22Rv1 (cell line): ENCODE data around the gene SCYL3.

Source experiments
- CTCF ChIP-seq: fragments of 450-650 bp; IDR thresholded peaks from 2 replicates; pipeline ENCODE4 v1.5.1; 2017; ENCODE audit warnings: mild to moderate bottlenecking
- ZFX ChIP-seq: fragments of 450-650 bp; IDR thresholded peaks from 2 replicates; pipeline ENCODE4 v1.6.1; 2017; ENCODE audit warnings: antibody characterized with exemption, borderline replicate concordance

DNA sequence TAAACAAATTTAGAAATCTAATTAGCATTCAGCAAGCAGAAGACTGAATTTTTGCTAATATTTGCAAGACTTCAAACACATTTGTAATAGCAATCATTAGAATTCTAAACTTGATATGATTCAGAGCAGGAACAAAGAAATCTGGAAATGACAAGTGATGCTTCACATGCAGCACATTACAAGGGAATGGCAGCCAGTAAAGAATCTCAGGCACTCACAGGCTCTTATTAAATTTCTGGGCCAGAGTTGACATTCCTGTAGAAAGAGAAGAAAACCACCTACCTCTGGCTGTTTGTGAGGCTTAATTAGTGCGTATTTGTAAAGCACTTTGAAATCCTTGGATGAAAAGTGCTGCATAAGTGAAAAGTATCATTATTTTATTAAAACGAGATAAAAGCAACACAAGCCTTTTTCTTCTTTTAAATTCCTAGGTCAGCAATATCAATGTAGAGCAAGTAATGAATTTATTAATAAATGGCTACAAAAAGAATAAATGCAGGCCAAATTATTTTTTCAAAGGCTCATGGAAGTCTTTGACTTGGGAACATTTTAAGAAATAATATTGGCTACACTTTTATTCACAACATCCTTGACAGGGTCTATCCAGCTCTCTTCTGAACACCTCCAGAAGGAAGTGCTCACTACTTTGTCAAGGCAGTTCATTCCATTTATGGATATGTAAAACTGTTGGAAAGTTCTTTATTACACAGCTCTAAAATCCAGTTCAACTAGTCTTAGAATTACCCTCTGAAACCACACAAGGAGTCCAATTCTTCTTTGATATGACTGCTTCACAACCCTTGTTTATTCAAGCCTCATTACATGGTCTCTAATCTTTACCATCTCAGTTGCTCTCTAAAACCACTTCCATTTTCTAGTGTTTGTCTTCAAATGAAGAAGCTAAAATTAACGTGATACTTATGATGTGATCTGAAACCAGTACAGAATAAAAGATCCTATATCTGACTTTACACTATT is 32.1 kb upstream of the SCYL3 start:
- TF ChIP-seq CTCF (no peak), ZFX (no peak)
